ENCODE results near the gene RNF207. TPM values are rescaled to one million over a fixed set of nuclear protein-coding genes. Genes with fewer than 3 reads are reported as not detected.
A peak's percentile ranks its signal among the peaks of the same experiment; 100 is the strongest.

Gene RNF207
- total RNA-seq, 1 donor from 2014 or later, result 83.3 TPM

- peaks cover 6% of the 10 kb centered on the region for H3K27me3 ChIP-seq (ENCODE audit: low read depth)
- no peak for DNase-seq
- H3K27ac ChIP-seq (replicated peaks), result no peak overlapping the region
- peaks cover 7% of the 10 kb centered on the region for H3K4me1 ChIP-seq
- H3K4me3 ChIP-seq, result no peak overlapping the region
- peaks cover 51% of the 10 kb centered on the region for H3K36me3 ChIP-seq
- TF ChIP-seq CTCF (IDR thresholded peaks at IDR 0.05; ENCODE audit: borderline replicate concordance), result peak; percentile 55
- no peaks in the 10 kb centered on the region for H3K9me3 ChIP-seq (replicated peaks)
- intact Hi-C loops (cut with micrococcal nuclease), result loop anchor here (10.0 kb wide), 1 partner anchor 131 kb away; no protein-coding TSS in a partner anchor
These were observed 20.1 kb upstream of the RNF207 start for GRCh38 chr1:6185635-6186382.

- no peak for DNase-seq
- Histone ChIP-seq H3K4me3 (no peak overlapping the region), H3K9me3 (replicated peaks) (no peaks in the 10 kb centered on the region), H3K4me1 (no peaks in the 10 kb centered on the region), H3K27me3 (ENCODE audit: low read depth) (no peaks in the 10 kb centered on the region), H3K36me3 (peaks cover 75% of the 10 kb centered on the region), H3K27ac (replicated peaks) (no peak overlapping the region)
- intact Hi-C loops (cut with micrococcal nuclease), result loop anchor here (10.0 kb wide), 1 partner anchor 134 kb away; no protein-coding TSS in a partner anchor
- no peak for TF ChIP-seq CTCF (IDR thresholded peaks at IDR 0.05; ENCODE audit: borderline replicate concordance)
These were observed 17.5 kb upstream of the RNF207 start for GRCh38 chr1:6188466-6188865.

- no peak for DNase-seq
- intact Hi-C loops (cut with micrococcal nuclease), result no loop called here
- H3K4me1 ChIP-seq, result peaks cover 5% of the 10 kb centered on the region
- H3K27me3 ChIP-seq (ENCODE audit: low read depth), result no peaks in the 10 kb centered on the region
- no peak overlapping the region for H3K4me3 ChIP-seq
- no peak overlapping the region for H3K27ac ChIP-seq (replicated peaks)
- H3K9me3 ChIP-seq (replicated peaks), result no peaks in the 10 kb centered on the region
- peaks cover 97% of the 10 kb centered on the region for H3K36me3 ChIP-seq
- TF ChIP-seq CTCF (IDR thresholded peaks at IDR 0.05; ENCODE audit: borderline replicate concordance), result no peak
These were observed 14.0 kb upstream of the RNF207 start for GRCh38 chr1:6191968-6192367.

GRCh38 chr1:6197746-6198427 lies 8.0 kb upstream of the RNF207 start:
- Histone ChIP-seq H3K4me3 (peak overlapping the region; percentile 79), H3K4me1 (peaks cover 40% of the 10 kb centered on the region), H3K36me3 (peaks cover 46% of the 10 kb centered on the region), H3K27me3 (ENCODE audit: low read depth) (no peaks in the 10 kb centered on the region), H3K9me3 (replicated peaks) (no peaks in the 10 kb centered on the region), H3K27ac (replicated peaks) (no peak overlapping the region)
- TF ChIP-seq CTCF (IDR thresholded peaks at IDR 0.05; ENCODE audit: borderline replicate concordance), result no peak
- intact Hi-C loops (cut with micrococcal nuclease), result no loop called here
- no peak for DNase-seq

GRCh38 chr1:6198646-6199297 lies 7.1 kb upstream of the RNF207 start:
- H3K9me3 ChIP-seq (replicated peaks), result no peaks in the 10 kb centered on the region
- intact Hi-C loops (cut with micrococcal nuclease), result no loop called here
- no peak for TF ChIP-seq CTCF (IDR thresholded peaks at IDR 0.05; ENCODE audit: borderline replicate concordance)
- H3K27me3 ChIP-seq (ENCODE audit: low read depth), result no peaks in the 10 kb centered on the region
- DNase-seq, result no peak
- peaks cover 40% of the 10 kb centered on the region for H3K4me1 ChIP-seq
- H3K27ac ChIP-seq (replicated peaks), result peak overlapping the region; percentile 93
- peaks cover 38% of the 10 kb centered on the region for H3K36me3 ChIP-seq
- peak overlapping the region; percentile 79 for H3K4me3 ChIP-seq

Data from left ventricle myocardium inferior (tissue), 1 donor.